ENCODE results near the gene CSNK1G2.

GRCh38 chr19:2014731-2015607, 74.0 kb downstream of the CSNK1G2 start:
- TF ChIP-seq POLR2AphosphoS5 (IDR thresholded peaks at IDR 0.05; ENCODE audit: borderline replicate concordance, low read depth, low read length) = no peak
- no peak for TF ChIP-seq EZH2 (IDR thresholded peaks at IDR 0.05)

Data from SK-N-MC (cell line).